ENCODE data around the gene CARD9.

DNA sequence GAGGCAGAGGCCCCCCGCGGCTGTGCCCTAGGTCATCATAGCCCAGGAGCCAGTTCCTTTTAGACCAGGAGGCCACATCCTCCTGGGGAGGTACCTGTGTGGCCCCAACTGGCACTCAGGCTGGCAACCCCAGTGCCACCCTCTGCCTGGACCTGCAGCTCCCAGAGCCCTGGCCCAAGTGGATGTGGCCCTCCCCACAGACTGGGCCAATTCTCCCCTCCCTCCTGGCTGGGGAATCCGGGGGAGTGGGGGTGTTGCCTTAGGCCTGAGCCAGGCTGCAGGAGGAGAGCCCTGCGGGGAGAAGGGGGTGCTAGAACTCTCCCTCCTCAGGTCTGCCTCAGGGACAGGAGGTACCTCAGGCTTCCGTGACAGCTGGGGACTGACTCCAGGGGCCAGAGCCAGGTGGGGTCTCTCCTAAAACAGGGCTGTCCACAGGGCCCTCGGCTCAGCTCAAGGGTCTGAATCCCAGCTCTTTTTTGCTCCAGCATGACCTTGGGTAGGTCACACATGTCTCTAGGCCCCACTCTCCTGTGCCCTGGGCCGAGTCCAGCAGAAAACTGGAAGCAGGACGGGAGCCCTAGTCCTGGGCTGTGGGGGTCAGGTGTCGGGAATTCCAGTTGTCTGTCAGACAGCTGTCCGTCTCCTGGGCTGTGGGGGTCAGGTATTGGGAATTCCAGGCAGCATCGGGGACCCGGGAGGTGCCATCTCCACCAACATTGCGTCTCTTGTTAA, 19.5 kb downstream of the CARD9 start:
- TF ChIP-seq, protein P1, sequence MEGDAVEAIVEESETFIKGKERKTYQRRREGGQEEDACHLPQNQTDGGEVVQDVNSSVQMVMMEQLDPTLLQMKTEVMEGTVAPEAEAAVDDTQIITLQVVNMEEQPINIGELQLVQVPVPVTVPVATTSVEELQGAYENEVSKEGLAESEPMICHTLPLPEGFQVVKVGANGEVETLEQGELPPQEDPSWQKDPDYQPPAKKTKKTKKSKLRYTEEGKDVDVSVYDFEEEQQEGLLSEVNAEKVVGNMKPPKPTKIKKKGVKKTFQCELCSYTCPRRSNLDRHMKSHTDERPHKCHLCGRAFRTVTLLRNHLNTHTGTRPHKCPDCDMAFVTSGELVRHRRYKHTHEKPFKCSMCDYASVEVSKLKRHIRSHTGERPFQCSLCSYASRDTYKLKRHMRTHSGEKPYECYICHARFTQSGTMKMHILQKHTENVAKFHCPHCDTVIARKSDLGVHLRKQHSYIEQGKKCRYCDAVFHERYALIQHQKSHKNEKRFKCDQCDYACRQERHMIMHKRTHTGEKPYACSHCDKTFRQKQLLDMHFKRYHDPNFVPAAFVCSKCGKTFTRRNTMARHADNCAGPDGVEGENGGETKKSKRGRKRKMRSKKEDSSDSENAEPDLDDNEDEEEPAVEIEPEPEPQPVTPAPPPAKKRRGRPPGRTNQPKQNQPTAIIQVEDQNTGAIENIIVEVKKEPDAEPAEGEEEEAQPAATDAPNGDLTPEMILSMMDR (IDR thresholded peaks at IDR 0.05): no peak
- TF ChIP-seq POLR2A (IDR thresholded peaks at IDR 0.05): no peak

Measured in heart left ventricle (tissue), 13 donors.